NCI-H82 (cell line): ENCODE results near the gene TMEM151B.
"Not testable (repeated sequence)": the region's sequence is repeated elsewhere in the genome, so short reads cannot be mapped to it uniquely, and the experiment has no call there.

Source experiments
- DNase-seq: peaks from one replicate; lab custom pipeline; 2025; lab: John Stamatoyannopoulos, UW

Gene TMEM151B

GRCh38 chr6:44269921-44270525 lies at the start of gene TMEM151B:
Gene TMEM151B (plus strand): TSS chr6:44270450. CDS start chr6:44270743, 293 bp downstream.
- peak; percentile 63 for DNase-seq

DNA sequence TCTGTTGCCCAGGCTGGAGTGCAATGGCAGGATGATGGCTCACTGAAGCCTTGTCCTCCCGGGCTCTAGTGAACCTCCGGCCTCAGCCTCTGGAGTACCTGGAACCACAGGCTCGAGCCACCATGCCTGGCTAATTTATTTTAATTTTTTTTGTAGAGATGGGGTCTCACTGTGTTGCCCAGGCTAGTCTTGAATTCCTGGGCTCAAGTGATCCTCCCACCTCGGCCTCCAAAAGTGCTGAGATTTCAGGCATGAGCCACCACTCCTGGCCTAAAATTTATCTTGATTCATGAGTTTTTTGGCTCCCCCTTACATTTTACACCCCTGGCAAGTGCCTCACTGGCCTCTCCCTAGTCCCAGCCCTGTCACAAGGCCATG lies 49.3 kb upstream of the TMEM151B start:
- DNase-seq: no peak

GRCh38 chr6:44221291-44221960 lies 48.8 kb upstream of the TMEM151B start:
- DNase-seq: peak; percentile 89

GRCh38 chr6:44221961-44222335 lies 48.3 kb upstream of the TMEM151B start:
- DNase-seq: no peak

GRCh38 chr6:44222486-44223318 lies 47.5 kb upstream of the TMEM151B start:
- no peak for DNase-seq

- peak; percentile 93 for DNase-seq
Measured at GRCh38 chr6:44223319-44224028, 46.8 kb upstream of the TMEM151B start, which contains the start of gene SLC29A1. Gene SLC29A1 (plus strand): TSS chr6:44223595. CDS start chr6:44227314, 3,719 bp downstream.

GRCh38 chr6:44224029-44224964 lies 46.0 kb upstream of the TMEM151B start:
- DNase-seq: peak; percentile 69

DNA sequence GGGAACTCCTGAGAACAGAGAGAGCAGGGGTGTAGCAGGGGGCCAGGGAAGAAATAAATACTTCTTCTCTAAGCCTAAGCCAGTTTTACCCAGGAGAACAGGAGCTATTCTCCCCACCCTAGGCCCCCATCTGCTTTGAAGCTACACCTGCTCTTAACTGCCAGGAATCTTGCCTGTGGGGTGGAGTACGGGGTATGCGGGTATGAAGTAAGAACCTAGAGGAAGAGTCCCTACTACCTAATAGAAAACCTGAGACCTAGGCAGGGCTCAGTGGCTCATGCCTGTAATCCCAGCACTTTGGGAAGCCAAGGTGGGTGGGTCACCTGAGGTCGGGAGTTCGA lies 45.3 kb upstream of the TMEM151B start:
- peak; percentile 31 for DNase-seq

DNA sequence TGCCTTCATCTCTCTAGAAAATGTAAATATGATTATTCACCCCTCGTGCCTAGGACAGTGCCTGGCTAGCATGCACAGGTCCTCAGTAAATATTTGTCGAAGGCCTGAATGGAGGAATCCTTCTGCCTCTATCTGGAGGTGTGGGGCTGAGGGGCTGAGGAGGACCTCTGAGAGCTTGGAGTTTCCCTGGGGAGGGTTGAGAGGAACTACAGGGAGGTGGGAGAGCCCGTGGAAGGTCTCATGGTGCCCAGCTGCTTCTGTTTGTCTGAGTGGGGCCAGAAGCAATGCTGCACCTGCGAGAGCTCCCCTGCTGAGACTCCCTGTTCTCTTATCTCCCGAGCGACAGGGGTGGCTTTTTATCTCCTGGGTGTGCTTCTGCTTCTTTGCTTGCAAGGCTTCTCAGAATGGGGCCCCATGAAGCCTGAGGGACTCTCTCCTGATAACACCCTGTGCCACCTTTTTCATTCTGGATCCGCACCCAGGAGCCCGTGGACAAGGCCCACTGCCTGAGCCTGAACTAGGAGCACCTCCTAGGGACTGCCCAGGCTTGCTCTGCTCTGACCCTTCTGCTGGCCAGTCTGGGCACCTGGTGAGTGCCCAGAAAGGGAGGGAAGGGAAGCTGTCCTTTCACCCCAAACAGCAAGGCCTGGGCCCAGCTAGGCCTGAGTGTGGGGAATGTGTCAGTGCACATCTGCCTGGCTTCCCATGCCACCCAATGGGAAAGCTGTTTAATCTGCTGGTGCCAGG lies 44.5 kb upstream of the TMEM151B start:
- no peak for DNase-seq

- DNase-seq: no peak
Measured at GRCh38 chr6:44226368-44227147, 43.7 kb upstream of the TMEM151B start.

DNA sequence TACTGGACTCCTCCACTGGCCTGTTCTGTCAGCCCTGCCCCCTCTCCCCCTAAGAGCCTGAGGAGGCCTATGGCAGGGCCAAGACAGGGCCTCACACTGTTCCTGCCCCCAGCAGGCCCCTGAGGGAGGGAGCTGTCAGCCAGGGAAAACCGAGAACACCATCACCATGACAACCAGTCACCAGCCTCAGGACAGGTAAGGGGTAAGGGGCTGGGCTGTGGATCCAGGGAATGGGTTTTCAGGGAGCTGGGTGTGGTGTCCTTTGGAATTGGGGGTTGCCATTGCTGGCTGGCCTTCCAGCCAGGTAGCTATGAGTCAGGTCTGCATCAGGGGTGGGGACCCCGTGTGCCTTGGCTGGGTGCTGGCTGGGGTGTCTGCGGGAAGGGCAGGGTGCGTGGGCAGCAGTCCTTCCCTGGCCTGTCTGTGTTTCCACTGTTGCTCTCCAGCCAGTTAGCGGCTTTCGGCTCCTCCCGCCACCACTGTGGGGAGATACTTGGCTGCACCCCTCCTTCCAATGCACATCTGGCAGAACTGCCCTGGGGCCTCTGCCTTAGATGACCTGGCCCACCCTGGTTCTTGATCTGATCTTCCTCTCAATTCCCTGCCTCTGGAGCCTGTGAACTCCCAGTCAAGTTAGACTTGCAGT lies 43.0 kb upstream of the TMEM151B start:
- no peak for DNase-seq

GRCh38 chr6:44228031-44228430 lies 42.2 kb upstream of the TMEM151B start:
- DNase-seq: no peak

DNA sequence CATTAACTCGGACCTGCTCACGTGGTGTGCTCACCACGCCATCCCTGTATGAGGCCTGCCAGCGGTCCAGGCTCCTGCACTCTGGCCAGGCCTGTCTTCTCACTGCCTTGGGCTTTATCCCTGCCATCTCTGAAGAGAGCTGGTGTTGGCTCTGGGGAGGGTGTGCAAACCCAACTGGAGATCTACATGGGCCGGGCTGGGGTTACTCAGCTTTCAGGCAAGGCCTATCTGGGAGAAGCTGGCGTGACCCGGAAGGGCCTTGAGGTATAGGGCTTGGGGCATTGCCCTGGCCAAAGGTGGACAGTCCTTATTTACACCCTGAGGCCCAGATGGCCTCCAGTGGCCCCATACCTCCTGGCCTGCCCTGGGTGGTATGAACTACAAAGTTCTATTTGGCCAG lies 41.8 kb upstream of the TMEM151B start:
- DNase-seq: no peak

GRCh38 chr6:44228836-44229235 lies 41.4 kb upstream of the TMEM151B start:
- no peak for DNase-seq

DNA sequence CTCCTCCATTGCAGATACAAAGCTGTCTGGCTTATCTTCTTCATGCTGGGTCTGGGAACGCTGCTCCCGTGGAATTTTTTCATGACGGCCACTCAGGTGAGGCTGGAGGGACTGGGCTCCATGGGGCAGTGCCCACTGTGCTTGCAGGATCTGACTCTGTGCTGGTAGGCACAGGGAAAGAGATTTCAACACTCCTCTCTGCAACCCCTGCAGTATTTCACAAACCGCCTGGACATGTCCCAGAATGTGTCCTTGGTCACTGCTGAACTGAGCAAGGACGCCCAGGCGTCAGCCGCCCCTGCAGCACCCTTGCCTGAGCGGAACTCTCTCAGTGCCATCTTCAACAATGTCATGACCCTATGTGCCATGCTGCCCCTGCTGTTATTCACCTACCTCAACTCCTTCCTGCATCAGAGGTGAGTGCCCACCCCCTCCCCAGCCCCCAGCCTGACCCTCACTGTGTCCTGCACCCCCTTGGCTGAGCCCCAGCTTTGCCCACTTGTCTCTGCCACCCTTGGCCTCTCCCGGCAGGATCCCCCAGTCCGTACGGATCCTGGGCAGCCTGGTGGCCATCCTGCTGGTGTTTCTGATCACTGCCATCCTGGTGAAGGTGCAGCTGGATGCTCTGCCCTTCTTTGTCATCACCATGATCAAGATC lies 40.7 kb upstream of the TMEM151B start:
- DNase-seq: no peak

- DNase-seq: no peak
Measured at GRCh38 chr6:44230034-44230675, 40.1 kb upstream of the TMEM151B start.

DNA sequence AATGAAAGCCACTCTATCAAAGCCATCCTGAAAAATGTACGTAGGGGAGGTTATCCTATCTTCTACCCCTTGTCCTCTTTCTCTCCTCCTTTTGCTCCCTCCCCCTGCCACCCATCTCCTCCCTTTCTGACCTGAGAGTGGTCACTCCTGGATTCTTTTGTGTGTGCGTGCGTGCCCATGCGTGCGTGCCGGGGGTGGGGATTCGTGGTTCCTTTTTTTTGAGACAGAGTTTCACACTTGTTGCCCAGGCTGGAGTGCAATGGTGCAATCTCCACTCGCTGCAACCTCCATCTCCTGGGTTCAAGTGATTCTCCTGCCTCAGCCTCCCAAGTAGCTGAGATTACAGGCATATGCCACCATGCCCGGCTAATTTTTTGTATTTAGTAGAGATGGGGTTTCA lies 38.8 kb upstream of the TMEM151B start:
- not testable (repeated sequence) for DNase-seq
